DND-41 (cell line): ENCODE measurements around the gene CAV3.
"Not testable (repeated sequence)": the region's sequence is repeated elsewhere in the genome, so short reads cannot be mapped to it uniquely, and the experiment has no call there.

Experiments used
- ATAC-seq: fragments of 200-7000 bp; cut with Tn5 transposase; 3 replicates; pipeline ENCODE4 v1.9.1; 2021; ENCODE audit warnings: low read depth; ENCODE audit not compliant: insufficient read depth
- DNase-seq: peaks from one replicate; pipeline ENCODE4 v3.0.0-alpha.2; 2020
- H2AFZ ChIP-seq: 2 replicates; pipeline ENCODE4 v1.6.0; 2012; ENCODE audit warnings: low read depth, low read length
- H3K27ac ChIP-seq: 2 replicates; pipeline ENCODE4 v1.5.1; 2012; ENCODE audit warnings: low read length, inconsistent platforms
- H3K27me3 ChIP-seq: fragments of 200-600 bp; sonication (generic); 2 replicates; pipeline ENCODE4 v1.6.0; 2012; ENCODE audit warnings: low read length, mild to moderate bottlenecking, inconsistent platforms; ENCODE audit not compliant: insufficient read depth, poor library complexity
- H3K36me3 ChIP-seq: 2 replicates; pipeline ENCODE4 v1.5.1; 2012; ENCODE audit warnings: low read length, inconsistent platforms; ENCODE audit not compliant: insufficient read depth
- H3K4me1 ChIP-seq: 2 replicates; pipeline ENCODE4 v1.5.1; 2012; ENCODE audit warnings: mild to moderate bottlenecking, low read length; ENCODE audit not compliant: insufficient read depth
- H3K4me2 ChIP-seq: 2 replicates; pipeline ENCODE4 v1.6.0; 2012; ENCODE audit warnings: mild to moderate bottlenecking, moderate library complexity, low read length, inconsistent platforms; ENCODE audit not compliant: insufficient read depth
- H3K4me3 ChIP-seq, 2 experiments: fragments of 200-600 bp in 1 of 2; shearing (Covaris generic) in 1 of 2; 2 replicates each; pipeline ENCODE4 v1.5.1; 2012 to 2016; ENCODE audit warnings: inconsistent platforms in 2 of 2, low read length in 2 of 2, mild to moderate bottlenecking in 2 of 2, low read depth in 1 of 2, moderate library complexity in 1 of 2
- H3K79me2 ChIP-seq: 2 replicates; pipeline ENCODE4 v1.6.0; 2012; ENCODE audit warnings: low read length, inconsistent platforms; ENCODE audit not compliant: insufficient read depth
- H3K9ac ChIP-seq: 2 replicates; pipeline ENCODE4 v1.6.0; 2012; ENCODE audit warnings: low read depth, mild to moderate bottlenecking, inconsistent platforms, low read length, moderate library complexity
- H3K9me3 ChIP-seq: 2 replicates; pipeline ENCODE4 v1.5.1; 2012; ENCODE audit warnings: low read length, moderate library complexity, mild to moderate bottlenecking, inconsistent platforms; ENCODE audit not compliant: insufficient read depth, severe bottlenecking
- H4K20me1 ChIP-seq: 2 replicates; pipeline ENCODE4 v1.6.0; 2012; ENCODE audit warnings: low read length; ENCODE audit not compliant: insufficient read depth
- CTCF ChIP-seq: IDR thresholded peaks from 2 replicates; pipeline ENCODE4 v1.5.1; 2012; ENCODE audit warnings: borderline replicate concordance, low read length, moderate library complexity, mild to moderate bottlenecking; ENCODE audit not compliant: poor library complexity, severe bottlenecking; ENCODE audit errors: extremely low read depth
- EZH2 ChIP-seq: IDR thresholded peaks from 3 replicates; pipeline ENCODE4 v1.6.1; 2012; ENCODE audit warnings: borderline replicate concordance, low read depth, mild to moderate bottlenecking, moderate library complexity, low read length, inconsistent platforms; ENCODE audit not compliant: severe bottlenecking

Gene CAV3

DNA sequence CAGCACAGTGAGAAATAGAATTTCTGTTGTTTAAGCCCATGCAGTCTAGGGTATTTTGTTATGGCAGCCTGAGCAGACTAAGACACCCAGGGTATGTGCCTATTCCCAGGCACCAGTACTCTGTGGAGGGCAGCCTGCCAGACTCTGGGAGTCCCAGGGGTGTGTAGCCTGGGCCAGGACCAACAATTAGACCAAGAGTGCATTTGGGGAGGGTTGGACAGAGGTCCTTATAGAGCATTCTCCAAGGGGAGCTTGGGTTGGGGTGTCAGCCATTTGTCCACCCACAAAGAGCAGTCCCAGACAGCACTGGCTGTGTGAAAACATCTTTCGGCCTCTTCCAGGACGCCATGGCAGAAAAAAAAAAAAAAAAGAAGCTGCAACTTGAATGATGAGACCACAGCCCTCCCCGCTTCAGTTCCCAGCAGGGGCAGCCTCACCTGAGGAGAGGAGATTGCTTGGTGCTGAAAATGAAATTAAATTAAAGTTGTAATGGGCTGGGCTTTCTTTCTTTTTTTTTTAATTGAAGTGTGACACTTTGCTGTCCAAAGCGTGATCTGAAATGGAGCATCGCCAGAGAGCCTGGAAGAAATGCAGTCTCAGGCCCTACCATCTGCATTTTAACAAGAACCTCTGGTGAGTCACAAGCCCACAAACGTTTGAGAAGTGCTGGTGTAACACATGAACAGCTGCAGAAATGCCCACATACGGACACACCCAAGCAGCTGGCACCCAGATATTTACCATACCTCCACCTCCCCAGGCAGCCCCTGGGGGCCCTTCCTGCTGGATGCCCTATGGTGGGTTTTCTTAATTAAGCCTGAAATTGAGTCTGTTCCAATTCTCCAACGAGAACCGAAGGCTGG lies 21.3 kb upstream of the CAV3 start:
- H3K9ac ChIP-seq = no peak overlapping the region
- no peaks in the 10 kb centered on the region for H3K36me3 ChIP-seq
- no peak for TF ChIP-seq EZH2
- no peak for TF ChIP-seq CTCF
- no peaks in the 10 kb centered on the region for H3K27me3 ChIP-seq
- H3K4me2 ChIP-seq = no peak overlapping the region
- no peaks in the 10 kb centered on the region for H3K4me1 ChIP-seq
- H3K27ac ChIP-seq = no peak overlapping the region
- DNase-seq (no peak), ATAC-seq (peak; percentile 48; the same call in 2 of the 3 replicates)
- H3K79me2 ChIP-seq = no peaks in the 10 kb centered on the region
- H3K4me3 ChIP-seq = no peak overlapping the region
- no peaks in the 10 kb centered on the region for H3K9me3 ChIP-seq
- no peaks in the 10 kb centered on the region for H4K20me1 ChIP-seq
- H2AFZ ChIP-seq = no peak overlapping the region

GRCh38 chr3:8712908-8713255 lies 20.7 kb upstream of the CAV3 start:
- H3K36me3 ChIP-seq = no peaks in the 10 kb centered on the region
- H3K4me2 ChIP-seq = no peak overlapping the region
- DNase-seq (no peak), ATAC-seq (no peak)
- TF ChIP-seq EZH2 (no peak), CTCF (no peak)
- no peaks in the 10 kb centered on the region for H4K20me1 ChIP-seq
- no peaks in the 10 kb centered on the region for H3K79me2 ChIP-seq
- H3K27me3 ChIP-seq = no peaks in the 10 kb centered on the region
- no peak overlapping the region for H3K9ac ChIP-seq
- no peaks in the 10 kb centered on the region for H3K9me3 ChIP-seq
- no peaks in the 10 kb centered on the region for H3K4me1 ChIP-seq
- no peak overlapping the region for H2AFZ ChIP-seq
- no peak overlapping the region for H3K4me3 ChIP-seq
- no peak overlapping the region for H3K27ac ChIP-seq

GRCh38 chr3:8713901-8714759 lies 19.5 kb upstream of the CAV3 start:
- TF ChIP-seq CTCF = peak; percentile 19
- TF ChIP-seq EZH2 = no peak
- no peak for DNase-seq

GRCh38 chr3:8715757-8716156 lies 17.8 kb upstream of the CAV3 start:
- not testable (repeated sequence) for ATAC-seq, H3K9ac ChIP-seq, H3K27ac ChIP-seq, H3K27me3 ChIP-seq, DNase-seq, H3K36me3 ChIP-seq, H3K4me1 ChIP-seq, H3K9me3 ChIP-seq, H2AFZ ChIP-seq, H3K4me2 ChIP-seq, H4K20me1 ChIP-seq, H3K4me3 ChIP-seq, H3K79me2 ChIP-seq

More at GRCh38 chr3:8713901-8714759, 19.5 kb upstream of the CAV3 start:
- ATAC-seq = no peak
- Histone ChIP-seq H3K27me3 (no peaks in the 10 kb centered on the region), H3K79me2 (no peaks in the 10 kb centered on the region), H4K20me1 (no peaks in the 10 kb centered on the region), H3K36me3 (no peaks in the 10 kb centered on the region), H3K4me2 (no peak overlapping the region), H3K9me3 (no peaks in the 10 kb centered on the region), H3K9ac (no peak overlapping the region), H3K4me1 (no peaks in the 10 kb centered on the region), H3K27ac (no peak overlapping the region), H2AFZ (no peak overlapping the region), H3K4me3 (no peak overlapping the region)
